Right lobe of liver (tissue), 6 donors: ENCODE measurements around the gene C2CD4B. TPM values are rescaled to one million over a fixed set of nuclear protein-coding genes. Genes with fewer than 3 reads are reported as not detected.

Experiments used
- ATAC-seq, 4 donors: fragments of 200-7000 bp; cut with Tn5 transposase; one replicate each; pipeline ENCODE4 v1.9.1; 2020; ENCODE audit warnings: mild to moderate bottlenecking in 4 of 4, moderate library complexity in 4 of 4
- DNase-seq, 3 donors: peaks; one replicate each; pipeline ENCODE4 v3.0.0-alpha.2; 2020
- H3K27ac ChIP-seq, 3 donors: fragments of 200-600 bp; one replicate each; pipeline ENCODE4 v1.8.0; 2022
- H3K27me3 ChIP-seq, 2 donors: fragments of 200-600 bp; one replicate each; pipeline ENCODE4 v1.8.0; 2022
- H3K36me3 ChIP-seq, 4 donors: fragments of 200-600 bp; sonication (generic) in 1 of 4; one replicate each; pipeline versions ENCODE4 v1.5.1 to v1.8.0; 2017 to 2022; ENCODE audit warnings: control low read depth in 1 of 4
- H3K4me1 ChIP-seq, 4 donors: fragments of 200-600 bp; sonication (generic) in 1 of 4; one replicate each; pipeline versions ENCODE4 v1.5.1 to v1.8.0; 2017 to 2022; ENCODE audit warnings: control low read depth in 1 of 4
- H3K4me3 ChIP-seq, 3 donors: fragments of 200-600 bp; one replicate each; pipeline ENCODE4 v1.8.0; 2022
- H3K9me3 ChIP-seq, 4 donors: fragments of 200-600 bp; sonication (generic) in 1 of 4; one replicate each; pipeline versions ENCODE4 v1.5.1 to v1.8.0; 2017 to 2022; ENCODE audit warnings: control low read depth in 1 of 4
- POLR2A ChIP-seq: fragments of 450-650 bp; IDR thresholded peaks from one replicate; pipeline ENCODE4 v1.6.1; 2017; ENCODE audit warnings: antibody characterized with exemption, mild to moderate bottlenecking
- WGBS: methylation state at CpG from one replicate; pipeline ENCODE4 v1.1.6; 2018; ENCODE audit warnings: low coverage, low lambda C conversion rate; ENCODE audit not compliant: insufficient coverage; ENCODE audit errors: missing lambda C conversion rate; 5-methylcytosine and 5-hydroxymethylcytosine counted together
- intact Hi-C, 2 donors: fragments of 100-400 bp; cut with DNase I; formaldehyde crosslinking; loops; one replicate each; pipeline versions ENCODE4 v1.11.2 to v1.14.1; 2022
- total RNA-seq, 6 experiments: library from RNA; depleted of rRNA in 2 of 6; stranded (reverse); fragments of >200 nt in 2 of 6; fragmentation: NEBNext Ultra II Directional in 3 of 6; extraction: Animal tissue kit (Norgen Biotek cat#: 25700) in 3 of 6; gene quantifications; one replicate each; pipeline versions ENCODE4 v1.1.0 to v1.2.4, GENCODE V29; 2016 to 2023
- TF ChIP-seq, protein P1 (sequence below), 4 donors: fragments of 200-600 bp in 3 of 4; fragments of 450-650 bp in 1 of 4; IDR thresholded peaks; one replicate each; pipeline versions ENCODE4 v1.5.1 to v1.8.0; 2016 to 2022; ENCODE audit warnings: antibody characterized with exemption in 4 of 4, mild to moderate bottlenecking in 2 of 4
- donor health status: DM: no; HTN: yes; CAD: no.
- donor health status: DM: no; HTN: no; CAD: no.
- donor health status: DM: no; HTN: no; CAD: no.
- donor health status: DM: no; HTN: yes; CAD: no.
- donor health status: DM: no; HTN: yes; CAD: no.

C2CD4B gene
- total RNA-seq, 6 experiments from 2014 or later = 0.37 to 4.6 (median 1.4) TPM

DNA sequence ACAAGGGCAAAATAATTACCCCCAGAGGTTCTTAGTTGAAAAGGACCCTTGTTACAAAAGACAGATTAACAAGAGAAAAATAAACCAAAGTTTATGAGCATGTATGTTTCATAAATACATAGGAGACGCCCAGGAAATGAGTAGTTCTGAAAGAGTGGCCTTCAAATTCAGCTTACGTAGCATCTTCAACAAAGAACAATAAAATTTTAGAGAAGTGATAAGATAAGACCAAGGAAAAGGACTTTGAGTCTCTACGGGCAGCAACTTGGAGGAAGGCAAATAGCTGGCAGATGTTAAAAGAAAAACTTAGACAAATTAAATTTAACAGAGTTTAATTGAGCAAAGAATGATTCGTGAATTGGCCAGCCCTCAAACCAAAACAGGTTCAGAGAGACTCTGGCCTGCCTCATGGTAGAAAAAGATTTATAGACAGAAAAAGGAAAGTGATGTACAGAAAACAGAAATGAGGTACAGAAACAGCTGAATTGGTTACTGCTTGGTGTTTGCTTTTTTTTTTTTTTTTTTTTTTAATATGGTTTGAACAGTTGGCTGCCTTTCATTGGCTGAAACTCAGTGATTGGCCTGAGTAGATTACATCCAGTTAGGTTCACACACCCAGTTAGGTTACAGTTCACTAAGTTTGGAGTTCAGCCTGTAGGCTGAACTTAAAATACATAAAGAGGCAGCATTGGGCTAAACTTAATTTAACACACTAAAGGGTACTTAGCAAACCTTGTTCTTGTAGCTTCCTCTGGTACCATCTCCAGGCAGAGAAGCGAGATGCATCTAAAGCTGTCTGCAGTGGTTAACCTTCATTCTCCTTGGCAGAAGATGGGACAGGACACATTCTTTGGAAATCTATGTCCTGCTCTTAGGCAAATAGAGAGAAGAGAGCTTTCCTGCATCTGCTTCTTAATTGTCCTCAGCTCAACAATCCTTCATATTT is 23.2 kb downstream of the C2CD4B start:
- H3K36me3 ChIP-seq = no peaks in the 10 kb centered on the region
- no peak overlapping the region for H3K4me3 ChIP-seq
- H3K27ac ChIP-seq = no peak overlapping the region
- no peaks in the 10 kb centered on the region for H3K27me3 ChIP-seq
- no peak for TF ChIP-seq POLR2A
- TF ChIP-seq, protein P1, sequence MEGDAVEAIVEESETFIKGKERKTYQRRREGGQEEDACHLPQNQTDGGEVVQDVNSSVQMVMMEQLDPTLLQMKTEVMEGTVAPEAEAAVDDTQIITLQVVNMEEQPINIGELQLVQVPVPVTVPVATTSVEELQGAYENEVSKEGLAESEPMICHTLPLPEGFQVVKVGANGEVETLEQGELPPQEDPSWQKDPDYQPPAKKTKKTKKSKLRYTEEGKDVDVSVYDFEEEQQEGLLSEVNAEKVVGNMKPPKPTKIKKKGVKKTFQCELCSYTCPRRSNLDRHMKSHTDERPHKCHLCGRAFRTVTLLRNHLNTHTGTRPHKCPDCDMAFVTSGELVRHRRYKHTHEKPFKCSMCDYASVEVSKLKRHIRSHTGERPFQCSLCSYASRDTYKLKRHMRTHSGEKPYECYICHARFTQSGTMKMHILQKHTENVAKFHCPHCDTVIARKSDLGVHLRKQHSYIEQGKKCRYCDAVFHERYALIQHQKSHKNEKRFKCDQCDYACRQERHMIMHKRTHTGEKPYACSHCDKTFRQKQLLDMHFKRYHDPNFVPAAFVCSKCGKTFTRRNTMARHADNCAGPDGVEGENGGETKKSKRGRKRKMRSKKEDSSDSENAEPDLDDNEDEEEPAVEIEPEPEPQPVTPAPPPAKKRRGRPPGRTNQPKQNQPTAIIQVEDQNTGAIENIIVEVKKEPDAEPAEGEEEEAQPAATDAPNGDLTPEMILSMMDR (IDR thresholded peaks at IDR 0.05) = no peak
- no peaks in the 10 kb centered on the region for H3K4me1 ChIP-seq
- intact Hi-C loops = no loop called here
- no peaks in the 10 kb centered on the region for H3K9me3 ChIP-seq
- ATAC-seq (peak in 2 of 4 donors; percentile 32 to 38), DNase-seq (no peak)
- WGBS = 53% methylated on average over 5 of the region's 5 CpGs

DNA sequence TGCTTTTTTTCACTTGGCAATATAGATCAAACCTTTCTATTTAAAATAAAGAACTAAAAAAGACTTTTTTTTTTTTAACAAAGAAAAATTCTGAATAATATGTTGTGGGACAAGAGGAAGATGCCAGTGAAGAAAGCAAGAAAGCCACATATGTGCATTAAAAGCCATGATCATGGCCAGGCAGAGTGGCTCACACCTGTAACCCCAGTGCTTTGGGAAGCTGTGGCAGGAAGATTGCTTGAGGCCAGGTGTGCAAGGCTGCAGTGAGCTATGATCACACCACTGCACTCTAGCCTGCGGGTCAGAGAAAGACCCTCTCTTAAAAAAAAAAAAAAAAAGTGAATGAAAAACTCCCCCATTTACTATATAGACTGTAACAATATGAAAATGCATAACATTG is 23.9 kb downstream of the C2CD4B start:
- no peaks in the 10 kb centered on the region for H3K36me3 ChIP-seq
- no peaks in the 10 kb centered on the region for H3K4me1 ChIP-seq
- H3K9me3 ChIP-seq = no peaks in the 10 kb centered on the region
- TF ChIP-seq POLR2A = no peak
- TF ChIP-seq, protein P1 (IDR thresholded peaks at IDR 0.05) = no peak
- no peak for DNase-seq
- intact Hi-C loops = no loop called here
- 91% methylated on average over 1 of the region's 1 CpG for WGBS
- ATAC-seq = no peak
- H3K4me3 ChIP-seq = no peak overlapping the region
- no peaks in the 10 kb centered on the region for H3K27me3 ChIP-seq
- H3K27ac ChIP-seq = no peak overlapping the region

DNA sequence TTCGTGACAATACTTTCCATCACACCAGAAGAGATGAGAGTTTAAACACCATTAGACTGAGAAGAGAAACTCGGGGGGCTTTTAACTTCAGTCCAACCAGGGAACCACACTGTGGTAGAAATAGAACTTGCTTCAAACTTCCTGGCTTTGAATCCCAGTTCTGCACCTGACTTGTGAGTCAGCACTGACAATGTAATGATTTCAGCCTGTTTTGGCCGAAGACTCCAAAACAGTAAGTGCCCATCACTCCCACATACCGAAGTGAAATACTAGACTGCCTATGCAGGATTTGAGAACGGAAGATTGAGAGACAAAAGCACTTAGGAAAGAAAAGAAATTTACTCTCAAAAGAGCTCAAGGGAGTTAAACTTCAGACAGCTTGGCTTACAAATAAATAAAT is 27.0 kb downstream of the C2CD4B start:
- Histone ChIP-seq H3K36me3 (no peaks in the 10 kb centered on the region), H3K27me3 (no peaks in the 10 kb centered on the region), H3K4me1 (peaks cover 0 to 4% (median 0%) of the 10 kb centered on the region in 4 donors), H3K27ac (no peak overlapping the region), H3K9me3 (no peaks in the 10 kb centered on the region), H3K4me3 (no peak overlapping the region)
- peak in 1 of 4 donors; percentile 30 for ATAC-seq
- TF ChIP-seq POLR2A = no peak
- TF ChIP-seq, protein P1 (IDR thresholded peaks at IDR 0.05) = no peak
- no peak for DNase-seq
- intact Hi-C loops = no loop called here
- 63% methylated on average over 5 of the region's 5 CpGs for WGBS

DNA sequence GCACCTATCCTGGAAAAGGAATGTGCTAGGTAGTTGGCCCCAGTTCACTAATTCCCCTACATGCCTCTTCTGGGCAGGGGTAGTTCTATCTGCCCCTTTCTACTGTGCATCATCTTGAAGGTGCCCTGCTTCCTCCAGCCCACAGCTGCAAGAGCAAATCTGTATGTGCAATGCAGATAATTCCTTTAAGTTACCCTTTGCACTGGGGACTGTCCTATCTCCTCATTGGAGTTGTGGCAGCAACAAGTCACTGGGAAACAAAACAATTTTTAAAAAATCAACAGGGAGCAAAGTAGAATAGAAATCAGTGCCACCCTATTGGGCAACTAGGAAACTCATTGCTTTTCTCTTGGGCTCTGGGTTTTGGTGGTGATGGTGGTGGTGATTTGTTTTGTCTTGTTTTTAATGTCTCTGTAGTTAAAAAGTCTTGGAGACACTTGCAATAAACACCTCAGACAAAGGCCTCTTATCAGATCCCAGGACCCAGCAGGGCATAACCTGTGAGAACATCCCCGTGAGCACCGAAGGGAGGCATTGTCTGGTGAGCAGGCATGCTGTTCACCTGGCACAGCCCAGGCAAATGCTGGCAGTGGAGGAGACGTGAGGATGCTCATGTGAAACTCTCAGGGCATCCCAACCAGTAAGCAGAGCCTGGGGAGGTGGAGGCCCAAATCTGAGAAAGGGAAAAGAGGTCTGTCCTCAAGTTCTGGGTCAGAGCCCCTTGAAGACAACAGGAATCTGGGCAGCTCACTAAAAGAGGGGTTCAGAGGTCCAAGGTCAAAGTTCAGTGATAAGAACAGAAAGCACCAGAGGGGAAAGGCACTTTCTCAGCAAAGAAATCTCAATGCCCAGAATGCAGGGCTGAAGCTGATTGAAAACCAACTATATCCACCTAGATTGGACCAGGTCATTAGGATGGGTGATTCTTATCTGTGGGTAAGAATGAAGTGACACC is 27.9 kb downstream of the C2CD4B start:
- intact Hi-C loops = no loop called here
- peaks cover 0 to 4% (median 0%) of the 10 kb centered on the region in 4 donors for H3K4me1 ChIP-seq
- H3K9me3 ChIP-seq = no peaks in the 10 kb centered on the region
- no peaks in the 10 kb centered on the region for H3K27me3 ChIP-seq
- no peak for DNase-seq
- H3K36me3 ChIP-seq = no peaks in the 10 kb centered on the region
- no peak overlapping the region for H3K27ac ChIP-seq
- H3K4me3 ChIP-seq = no peak overlapping the region
- TF ChIP-seq, protein P1 (IDR thresholded peaks at IDR 0.05) = no peak
- TF ChIP-seq POLR2A = no peak
- ATAC-seq = no peak
- 70% methylated on average over 3 of the region's 3 CpGs for WGBS
